CD4-positive, alpha-beta memory T cell (primary cell): Measurements from ENCODE around the gene EPS8. TPM values are rescaled to one million over a fixed set of nuclear protein-coding genes. Genes with fewer than 3 reads are reported as not detected.

Experiments
- CTCF ChIA-PET: fragments of 350-600 bp; sonication (Branson Sonifier 250); formaldehyde crosslinking; loops from one replicate; lab custom pipeline; 2021; ENCODE audit warnings: inconsistent platforms; ENCODE audit not compliant: partially characterized antibody; lab: Charles Lee
- POLR2A ChIA-PET: fragments of 350-600 bp; sonication (Branson Sonifier 250); formaldehyde crosslinking; loops from one replicate; lab custom pipeline; 2021; ENCODE audit not compliant: partially characterized antibody; lab: Charles Lee
- DNase-seq, 5 donors: peaks; one replicate each; pipeline versions ENCODE4 v3.0.0 to v3.0.0-alpha.2; 2020 to 2022; ENCODE audit warnings: mixed read lengths in 1 of 5
- H3K27ac ChIP-seq: one replicate; pipeline ENCODE4 v1.7.0; 2013; ENCODE audit warnings: low read depth, low read length
- H3K27me3 ChIP-seq: 2 replicates; pipeline ENCODE4 v1.7.0; 2013; ENCODE audit warnings: mild to moderate bottlenecking, low read length, moderate library complexity; ENCODE audit not compliant: insufficient read depth
- H3K36me3 ChIP-seq: 2 replicates; pipeline ENCODE4 v1.7.0; 2013; ENCODE audit warnings: mild to moderate bottlenecking, low read length, moderate library complexity; ENCODE audit not compliant: insufficient read depth
- H3K4me1 ChIP-seq: 2 replicates; pipeline ENCODE4 v1.7.0; 2013; ENCODE audit warnings: mild to moderate bottlenecking, low read length, moderate library complexity; ENCODE audit not compliant: insufficient read depth
- H3K4me3 ChIP-seq, 2 donors: one replicate each; pipeline ENCODE4 v1.7.0; 2013; ENCODE audit warnings: low read length in 2 of 2, mild to moderate bottlenecking in 1 of 2
- H3K9me3 ChIP-seq, 2 donors: one replicate each; pipeline ENCODE4 v1.7.0; 2013; ENCODE audit warnings: low read length in 2 of 2, control low read depth in 1 of 2; ENCODE audit not compliant: control insufficient read depth in 1 of 2
- H3K27ac Mint-ChIP-seq, 7 donors: one replicate each; pipeline ENCODE4 v1.8.0; 2020 to 2021; ENCODE audit warnings: mixed read lengths in 7 of 7, mild to moderate bottlenecking in 6 of 7, inconsistent platforms in 3 of 7, moderate library complexity in 3 of 7
- H3K27me3 Mint-ChIP-seq, 2 donors: one replicate each; pipeline ENCODE4 v1.8.0; 2020 to 2021; ENCODE audit warnings: mixed read lengths in 2 of 2
- H3K36me3 Mint-ChIP-seq, 2 donors: one replicate each; pipeline ENCODE4 v1.8.0; 2020 to 2021; ENCODE audit warnings: mixed read lengths in 2 of 2, inconsistent platforms in 1 of 2, mild to moderate bottlenecking in 1 of 2
- H3K4me1 Mint-ChIP-seq, 4 donors: one replicate each; pipeline ENCODE4 v1.8.0; 2020 to 2021; ENCODE audit warnings: mixed read lengths in 4 of 4, mild to moderate bottlenecking in 1 of 4
- H3K4me3 Mint-ChIP-seq, 8 donors: one replicate each; pipeline ENCODE4 v1.8.0; 2020 to 2021; ENCODE audit warnings: mixed read lengths in 8 of 8, mild to moderate bottlenecking in 7 of 8, moderate library complexity in 6 of 8, inconsistent platforms in 3 of 8
- H3K9me3 Mint-ChIP-seq, 8 donors: one replicate each; pipeline ENCODE4 v1.8.0; 2020 to 2021; ENCODE audit warnings: mixed read lengths in 8 of 8, mild to moderate bottlenecking in 5 of 8, inconsistent platforms in 3 of 8, moderate library complexity in 1 of 8
- intact Hi-C: fragments of 100-400 bp; cut with micrococcal nuclease; formaldehyde crosslinking; loops from one replicate; pipeline ENCODE4 v1.15.1; 2023
- polyA plus RNA-seq, 2 donors: library from polyadenylated mRNA; unstranded; fragments of 300-500 nt; fragmentation: Illumina TruSeq; gene quantifications; one replicate each; pipeline ENCODE4 v1.2.3, GENCODE V29; 2021
- total RNA-seq, 2 experiments: library from RNA; stranded (reverse); gene quantifications; one replicate each; pipeline ENCODE4 v1.2.3, GENCODE V29; 2021

EPS8 gene
- total and polyA plus RNA-seq, 4 experiments from 2014 or later, result 2.6 to 4.0 (median 3.6) TPM

- no peaks in the 10 kb centered on the region for H3K4me1 ChIP-seq
- no peak for DNase-seq
- H3K9me3 Mint-ChIP-seq, result peaks cover 0 to 3% (median 0%) of the 10 kb centered on the region in 8 donors
- ChIA-PET CTCF (no interaction called here), POLR2A (no interaction called here)
- H3K27me3 ChIP-seq, result no peaks in the 10 kb centered on the region
- H3K27me3 Mint-ChIP-seq, result peaks cover 1 to 2% of the 10 kb centered on the region in 2 donors
- intact Hi-C loops, result no loop called here
- H3K36me3 ChIP-seq, result no peaks in the 10 kb centered on the region
- peaks cover 0 to 2% (median 0%) of the 10 kb centered on the region in 4 donors for H3K4me1 Mint-ChIP-seq
- H3K36me3 Mint-ChIP-seq, result no peaks in the 10 kb centered on the region
- no peak overlapping the region for H3K4me3 ChIP-seq
- H3K27ac Mint-ChIP-seq, result no peak overlapping the region
- H3K9me3 ChIP-seq, result no peaks in the 10 kb centered on the region
- no peak overlapping the region for H3K27ac ChIP-seq
- no peak overlapping the region for H3K4me3 Mint-ChIP-seq
Measured at GRCh38 chr12:15719230-15719629, 70.0 kb downstream of the EPS8 start.

- ChIA-PET CTCF (no interaction called here), POLR2A (no interaction called here)
- Histone ChIP-seq H3K27ac (no peak overlapping the region), H3K36me3 (no peaks in the 10 kb centered on the region), H3K4me3 (no peak overlapping the region), H3K9me3 (no peaks in the 10 kb centered on the region), H3K4me1 (no peaks in the 10 kb centered on the region), H3K27me3 (no peaks in the 10 kb centered on the region)
- peaks cover 1 to 2% of the 10 kb centered on the region in 2 donors for H3K27me3 Mint-ChIP-seq
- DNase-seq, result no peak
- no peak overlapping the region for H3K4me3 Mint-ChIP-seq
- no peak overlapping the region for H3K27ac Mint-ChIP-seq
- intact Hi-C loops, result no loop called here
- H3K9me3 Mint-ChIP-seq, result peaks cover 0 to 3% (median 0%) of the 10 kb centered on the region in 8 donors
- no peaks in the 10 kb centered on the region for H3K36me3 Mint-ChIP-seq
- peaks cover 0 to 2% (median 0%) of the 10 kb centered on the region in 4 donors for H3K4me1 Mint-ChIP-seq
Measured at GRCh38 chr12:15717940-15718567, 71.1 kb downstream of the EPS8 start.

- intact Hi-C loops, result no loop called here
- Histone ChIP-seq H3K36me3 (no peaks in the 10 kb centered on the region), H3K4me1 (no peaks in the 10 kb centered on the region), H3K9me3 (no peaks in the 10 kb centered on the region), H3K4me3 (no peak overlapping the region), H3K27me3 (no peaks in the 10 kb centered on the region), H3K27ac (no peak overlapping the region)
- peaks cover 0 to 2% of the 10 kb centered on the region in 2 donors for H3K27me3 Mint-ChIP-seq
- H3K4me1 Mint-ChIP-seq, result peaks cover 0 to 2% (median 0%) of the 10 kb centered on the region in 4 donors
- H3K36me3 Mint-ChIP-seq, result no peaks in the 10 kb centered on the region
- ChIA-PET CTCF (no interaction called here), POLR2A (no interaction called here)
- DNase-seq, result no peak
- H3K27ac Mint-ChIP-seq, result no peak overlapping the region
- no peak overlapping the region for H3K4me3 Mint-ChIP-seq
- peaks cover 0 to 3% (median 0%) of the 10 kb centered on the region in 8 donors for H3K9me3 Mint-ChIP-seq
Measured at GRCh38 chr12:15716581-15716980, 72.6 kb downstream of the EPS8 start.

- Mint-ChIP-seq H3K4me3 (no peak overlapping the region), H3K27ac (no peak overlapping the region), H3K9me3 (peaks cover 0 to 3% (median 0%) of the 10 kb centered on the region in 8 donors), H3K4me1 (peaks cover 0 to 2% (median 0%) of the 10 kb centered on the region in 4 donors), H3K36me3 (no peaks in the 10 kb centered on the region), H3K27me3 (peaks cover 0 to 2% of the 10 kb centered on the region in 2 donors)
- H3K4me3 ChIP-seq, result no peak overlapping the region
- POLR2A ChIA-PET, result no interaction called here
- no peak for DNase-seq
- intact Hi-C loops, result no loop called here
- H3K27me3 ChIP-seq, result no peaks in the 10 kb centered on the region
- H3K9me3 ChIP-seq, result no peaks in the 10 kb centered on the region
- H3K4me1 ChIP-seq, result no peaks in the 10 kb centered on the region
- CTCF ChIA-PET, result interaction anchor here (1.5 kb wide), 1 partner anchor 9 kb away, joined by 4 read pairs; no protein-coding TSS in a partner anchor
- no peaks in the 10 kb centered on the region for H3K36me3 ChIP-seq
- no peak overlapping the region for H3K27ac ChIP-seq
Measured at GRCh38 chr12:15714256-15714655, 74.9 kb downstream of the EPS8 start.

DNA sequence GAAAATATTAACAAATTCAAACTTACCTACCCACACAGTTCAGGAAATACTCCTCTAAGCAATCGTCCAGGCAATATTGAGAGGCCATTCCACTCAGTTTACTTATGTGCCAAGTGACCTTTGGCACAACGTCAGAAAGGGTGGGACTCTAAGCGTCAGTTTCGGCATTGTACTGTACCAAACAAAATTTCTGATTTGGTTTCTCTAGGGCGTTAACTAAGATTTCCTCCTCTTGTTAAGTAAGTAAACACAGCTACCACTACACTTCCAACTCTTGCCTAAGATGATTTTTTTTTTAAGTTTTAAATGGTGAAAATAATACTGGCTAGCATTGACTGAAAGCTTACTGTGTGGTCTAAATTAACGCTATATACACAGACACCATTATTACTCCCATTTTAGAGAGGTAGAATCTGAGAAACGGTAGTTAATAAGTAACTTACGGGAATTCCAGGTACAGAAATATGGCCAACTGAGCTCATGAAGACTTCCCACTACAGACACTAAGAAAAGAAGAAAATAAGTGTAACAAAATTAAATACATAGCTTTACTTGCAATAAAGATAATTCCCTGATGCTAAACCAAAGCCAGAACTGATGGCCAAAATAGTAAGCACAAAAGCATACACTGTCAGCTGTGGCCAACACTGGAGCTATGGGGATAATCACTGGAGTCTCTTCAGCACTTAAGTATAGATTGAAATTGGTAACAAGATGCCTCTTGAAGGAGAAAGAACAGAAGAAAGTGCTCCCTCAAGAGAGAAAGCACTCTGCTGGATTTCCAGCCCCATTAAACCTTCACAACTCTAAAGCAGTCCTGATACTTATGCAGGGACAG lies 76.1 kb downstream of the EPS8 start:
- Mint-ChIP-seq H3K4me1 (no peaks in the 10 kb centered on the region), H3K9me3 (peaks cover 0 to 3% (median 0%) of the 10 kb centered on the region in 8 donors), H3K27ac (no peak overlapping the region), H3K36me3 (no peaks in the 10 kb centered on the region), H3K4me3 (no peak overlapping the region), H3K27me3 (peaks cover 0 to 2% of the 10 kb centered on the region in 2 donors)
- Histone ChIP-seq H3K36me3 (no peaks in the 10 kb centered on the region), H3K4me3 (no peak overlapping the region), H3K27me3 (no peaks in the 10 kb centered on the region), H3K9me3 (no peaks in the 10 kb centered on the region), H3K27ac (no peak overlapping the region), H3K4me1 (no peaks in the 10 kb centered on the region)
- CTCF ChIA-PET, result interaction anchor here (0.9 kb wide), 1 partner anchor 26 kb away, joined by 3 read pairs; no protein-coding TSS in a partner anchor
- POLR2A ChIA-PET, result no interaction called here
- DNase-seq, result no peak
- intact Hi-C loops, result no loop called here

GRCh38 chr12:15712160-15712559 lies 77.0 kb downstream of the EPS8 start:
- Mint-ChIP-seq H3K27me3 (peaks cover 0 to 2% of the 10 kb centered on the region in 2 donors), H3K4me1 (no peaks in the 10 kb centered on the region), H3K4me3 (no peak overlapping the region), H3K9me3 (peaks cover 0 to 3% (median under 1%) of the 10 kb centered on the region in 8 donors), H3K27ac (no peak overlapping the region), H3K36me3 (no peaks in the 10 kb centered on the region)
- Histone ChIP-seq H3K27ac (no peak overlapping the region), H3K4me3 (no peak overlapping the region), H3K9me3 (no peaks in the 10 kb centered on the region), H3K27me3 (no peaks in the 10 kb centered on the region), H3K4me1 (no peaks in the 10 kb centered on the region), H3K36me3 (no peaks in the 10 kb centered on the region)
- DNase-seq, result no peak
- intact Hi-C loops, result no loop called here
- CTCF ChIA-PET, result no interaction called here
- POLR2A ChIA-PET, result no interaction called here

DNA sequence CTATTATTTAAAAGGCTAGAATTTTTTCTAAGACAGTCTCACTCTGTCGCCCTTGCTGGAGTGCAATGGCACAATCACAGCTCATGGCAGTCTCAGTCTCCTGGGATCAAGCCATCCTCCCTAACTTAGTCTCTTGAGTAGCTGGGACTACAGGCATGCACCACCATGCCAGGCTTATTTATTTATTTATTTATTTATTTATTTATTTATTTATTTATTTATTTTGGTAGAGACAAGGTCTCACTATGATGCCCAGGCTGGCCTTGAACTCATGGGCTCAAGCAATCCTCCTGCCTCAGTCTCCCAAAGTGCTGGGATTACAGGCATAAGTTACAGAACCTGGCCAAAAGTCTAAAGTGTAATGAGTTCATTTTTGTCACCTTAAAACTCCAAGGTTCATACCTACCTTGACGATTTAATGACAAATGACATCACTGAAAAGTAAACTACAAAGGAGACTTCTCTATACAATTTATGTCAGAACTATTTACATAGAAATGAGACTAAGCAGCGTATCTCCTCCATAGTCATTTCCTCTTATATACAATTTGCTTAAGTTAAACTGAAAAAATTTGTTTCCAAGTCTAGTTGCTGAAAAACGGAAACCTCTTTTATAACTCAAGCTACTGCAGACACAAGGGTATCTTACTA lies 78.2 kb downstream of the EPS8 start:
- Mint-ChIP-seq H3K4me1 (no peaks in the 10 kb centered on the region), H3K9me3 (peaks cover 0 to 3% (median under 1%) of the 10 kb centered on the region in 8 donors), H3K27me3 (peaks cover 0 to 2% of the 10 kb centered on the region in 2 donors), H3K36me3 (no peaks in the 10 kb centered on the region), H3K27ac (peak overlapping the region in 1 of 7 donors; percentile 25), H3K4me3 (no peak overlapping the region)
- H3K4me3 ChIP-seq, result no peak overlapping the region
- ChIA-PET CTCF (no interaction called here), POLR2A (no interaction called here)
- H3K9me3 ChIP-seq, result no peaks in the 10 kb centered on the region
- no peak for DNase-seq
- H3K4me1 ChIP-seq, result no peaks in the 10 kb centered on the region
- intact Hi-C loops, result no loop called here
- H3K36me3 ChIP-seq, result no peaks in the 10 kb centered on the region
- no peaks in the 10 kb centered on the region for H3K27me3 ChIP-seq
- no peak overlapping the region for H3K27ac ChIP-seq
